Left cardiac atrium (tissue), 4 donors: ENCODE data around the gene GSTT2. TPM values are rescaled to one million over a fixed set of nuclear protein-coding genes. Genes with fewer than 3 reads are reported as not detected.

ENCODE experiments used
- ATAC-seq, 2 donors: fragments of 200-7000 bp; cut with Tn5 transposase; one replicate each; pipeline ENCODE4 v1.9.1; 2020; ENCODE audit warnings: mild to moderate bottlenecking in 2 of 2, moderate library complexity in 2 of 2
- DNase-seq: peaks from one replicate; pipeline ENCODE4 v3.0.0-alpha.2; 2020
- intact Hi-C, 2 donors: fragments of 100-400 bp; cut with DNase I; formaldehyde crosslinking; loops; one replicate each; pipeline versions ENCODE4 v1.14.1 to v1.15.1; 2022 to 2023
- total RNA-seq, 2 donors: library from RNA; stranded (reverse); fragmentation: NEBNext Ultra II Directional; extraction: Animal tissue kit (Norgen Biotek cat#: 25700); gene quantifications; one replicate each; pipeline ENCODE4 v1.2.1, GENCODE V29; 2021
- donor health status: DM: no; HTN: yes; CAD: no.
- donor health status: DM: no; HTN: yes; CAD: no; lungs with severe emphysema.
- donor health status: DM: yes; HTN: yes; CAD: no.
- donor health status: Dilated cardiomyopathy.

GSTT2 gene
- total RNA-seq, 2 donors from 2014 or later: 0.38 to 0.65 TPM

- intact Hi-C loops: no loop called here
- ATAC-seq (no peak), DNase-seq (no peak)
Observed at GRCh38 chr22:24002851-24003250, 22.9 kb downstream of the GSTT2 start.

- DNase-seq (no peak), ATAC-seq (no peak)
- intact Hi-C loops: no loop called here
Observed at GRCh38 chr22:24003887-24004286, 24.0 kb downstream of the GSTT2 start.

- intact Hi-C loops: no loop called here
- peak; percentile 61 for DNase-seq
- peak; percentile 68 to 94 for ATAC-seq
Observed at GRCh38 chr22:24005201-24005600, 25.3 kb downstream of the GSTT2 start, which contains the start of gene GSTT4. Gene GSTT4, minus strand, starts transcription at chr22:24005453. Its CDS starts 97 bp downstream, at chr22:24005356.

- intact Hi-C loops: no loop called here
- ATAC-seq: no peak
- DNase-seq: no peak
Observed at GRCh38 chr22:24006207-24006913, 26.4 kb downstream of the GSTT2 start.

- intact Hi-C loops: no loop called here
- no peak for DNase-seq
- ATAC-seq: no peak
Observed at GRCh38 chr22:24006914-24007214, 26.9 kb downstream of the GSTT2 start.

- ATAC-seq (no peak), DNase-seq (no peak)
- intact Hi-C loops: no loop called here
Observed at GRCh38 chr22:24007253-24008021, 27.5 kb downstream of the GSTT2 start.

- no peak for ATAC-seq
- no peak for DNase-seq
- intact Hi-C loops: no loop called here
Observed at GRCh38 chr22:24008022-24008283, 28.0 kb downstream of the GSTT2 start.

GRCh38 chr22:24008381-24009226, 28.7 kb downstream of the GSTT2 start:
- no peak for ATAC-seq

GRCh38 chr22:24009227-24010017, 29.5 kb downstream of the GSTT2 start:
- DNase-seq (no peak), ATAC-seq (no peak)
- intact Hi-C loops: no loop called here

More at GRCh38 chr22:24008381-24009226, 28.7 kb downstream of the GSTT2 start:
- intact Hi-C loops: no loop called here
- DNase-seq: no peak

- intact Hi-C loops: no loop called here
- DNase-seq (no peak), ATAC-seq (no peak)
Observed at GRCh38 chr22:24010018-24010391, 30.1 kb downstream of the GSTT2 start.

GRCh38 chr22:24011735-24012068, 31.8 kb downstream of the GSTT2 start:
- peak in 1 of 2 donors; percentile 2 for ATAC-seq
- intact Hi-C loops: no loop called here
- DNase-seq: no peak

GRCh38 chr22:24016156-24016555, 36.2 kb downstream of the GSTT2 start:
- no peak for DNase-seq
- intact Hi-C loops: no loop called here
- no peak for ATAC-seq

- no peak for DNase-seq
- ATAC-seq: no peak
- intact Hi-C loops: no loop called here
Observed at GRCh38 chr22:24021304-24021703, 41.4 kb downstream of the GSTT2 start.

GRCh38 chr22:24023204-24023789, 43.4 kb downstream of the GSTT2 start:
- intact Hi-C loops: no loop called here
- no peak for ATAC-seq
- no peak for DNase-seq

- DNase-seq: no peak
- intact Hi-C loops: no loop called here
- no peak for ATAC-seq
Observed at GRCh38 chr22:24024354-24024753, 44.4 kb downstream of the GSTT2 start.

GRCh38 chr22:24025475-24025874, 45.5 kb downstream of the GSTT2 start:
- ATAC-seq (no peak), DNase-seq (no peak)
- intact Hi-C loops: no loop called here

GRCh38 chr22:24026056-24026455, 46.1 kb downstream of the GSTT2 start:
- intact Hi-C loops: no loop called here
- no peak for DNase-seq
- no peak for ATAC-seq

GRCh38 chr22:24026733-24027132, 46.8 kb downstream of the GSTT2 start:
- no peak for ATAC-seq
- DNase-seq: no peak
- intact Hi-C loops: no loop called here

GRCh38 chr22:24027389-24027975, 47.5 kb downstream of the GSTT2 start:
- intact Hi-C loops: no loop called here
- DNase-seq (no peak), ATAC-seq (peak in 1 of 2 donors; percentile 23)
